ENCODE results near the gene OLFML1. TPM values are rescaled to one million over a fixed set of nuclear protein-coding genes. Genes with fewer than 3 reads are reported as not detected.

The OLFML1 gene
- total and polyA plus RNA-seq, 2 of the 8 experiments (the other 6 are each of a cell fraction or from before 2014, with no cell fraction given) = 0.24 TPM; not detected in 1

DNA sequence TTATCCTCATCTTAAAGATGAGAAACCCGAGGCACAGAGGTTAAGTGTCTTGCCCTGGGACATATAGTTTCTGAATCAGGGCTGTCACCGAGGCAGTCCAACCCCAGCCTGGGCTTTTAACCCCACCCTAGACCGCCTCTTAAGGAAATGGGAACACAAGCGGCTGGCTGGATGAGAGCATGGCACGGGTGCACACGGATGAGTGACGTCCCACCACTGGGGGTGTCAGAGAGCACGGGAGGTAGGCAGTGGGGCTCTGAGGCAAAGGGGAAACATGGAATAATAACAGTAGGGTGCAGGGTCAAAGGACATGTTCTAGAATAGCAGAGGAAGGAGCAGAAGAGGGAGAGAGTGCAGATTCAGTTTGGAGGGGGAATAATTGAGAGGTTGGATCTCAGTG is 50.8 kb downstream of the OLFML1 start (continued):
- TF ChIP-seq, protein P1, sequence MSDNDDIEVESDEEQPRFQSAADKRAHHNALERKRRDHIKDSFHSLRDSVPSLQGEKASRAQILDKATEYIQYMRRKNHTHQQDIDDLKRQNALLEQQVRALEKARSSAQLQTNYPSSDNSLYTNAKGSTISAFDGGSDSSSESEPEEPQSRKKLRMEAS (IDR thresholded peaks at IDR 0.05) = 0 out of 2 replicates have a peak, but pooled peaks have one; percentile 15
- TF ChIP-seq RFX5 (IDR thresholded peaks at IDR 0.05; ENCODE audit: borderline replicate concordance, low read depth, low read length) = no peak
- TF ChIP-seq, protein P2, sequence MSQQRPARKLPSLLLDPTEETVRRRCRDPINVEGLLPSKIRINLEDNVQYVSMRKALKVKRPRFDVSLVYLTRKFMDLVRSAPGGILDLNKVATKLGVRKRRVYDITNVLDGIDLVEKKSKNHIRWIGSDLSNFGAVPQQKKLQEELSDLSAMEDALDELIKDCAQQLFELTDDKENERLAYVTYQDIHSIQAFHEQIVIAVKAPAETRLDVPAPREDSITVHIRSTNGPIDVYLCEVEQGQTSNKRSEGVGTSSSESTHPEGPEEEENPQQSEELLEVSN (IDR thresholded peaks at IDR 0.05) = no peak
